Osteocyte (in vitro differentiated cells): ENCODE data around the gene WHRN. TPM values are rescaled to one million over a fixed set of nuclear protein-coding genes. Genes with fewer than 3 reads are reported as not detected.

Source experiments
- DNase-seq: peaks from one replicate; pipeline ENCODE4 v3.0.0; 2021; ENCODE audit warnings: mixed read lengths; ENCODE audit not compliant: unreplicated experiment; ENCODE audit errors: extremely low spot score
- H3K27ac Mint-ChIP-seq: one replicate; pipeline ENCODE4 v1.8.0; 2021; ENCODE audit warnings: mild to moderate bottlenecking, mixed read lengths; ENCODE audit not compliant: unreplicated experiment
- H3K27me3 Mint-ChIP-seq: one replicate; pipeline ENCODE4 v1.8.0; 2021; ENCODE audit warnings: mixed read lengths; ENCODE audit not compliant: unreplicated experiment
- H3K36me3 Mint-ChIP-seq: one replicate; pipeline ENCODE4 v1.8.0; 2021; ENCODE audit warnings: mixed read lengths; ENCODE audit not compliant: unreplicated experiment
- H3K4me1 Mint-ChIP-seq: one replicate; pipeline ENCODE4 v1.8.0; 2021; ENCODE audit warnings: mixed read lengths; ENCODE audit not compliant: unreplicated experiment
- H3K4me3 Mint-ChIP-seq: one replicate; pipeline ENCODE4 v1.8.0; 2021; ENCODE audit warnings: mild to moderate bottlenecking, moderate library complexity, mixed read lengths; ENCODE audit not compliant: unreplicated experiment
- H3K9me3 Mint-ChIP-seq: one replicate; pipeline ENCODE4 v1.8.0; 2021; ENCODE audit warnings: mixed read lengths; ENCODE audit not compliant: unreplicated experiment
- total RNA-seq: library from RNA; stranded (reverse); gene quantifications from 2 replicates; pipeline ENCODE4 v1.2.1, GENCODE V29; 2021
- TF ChIP-seq, protein P1 (sequence below): fragments of 200-600 bp; sonication (generic); IDR thresholded peaks from 2 replicates; pipeline ENCODE4 v1.5.0; 2021; ENCODE audit warnings: antibody characterized with exemption, mild to moderate bottlenecking, moderate library complexity

WHRN gene
- total RNA-seq, 1 donor from 2014 or later = 12.0 TPM

DNA sequence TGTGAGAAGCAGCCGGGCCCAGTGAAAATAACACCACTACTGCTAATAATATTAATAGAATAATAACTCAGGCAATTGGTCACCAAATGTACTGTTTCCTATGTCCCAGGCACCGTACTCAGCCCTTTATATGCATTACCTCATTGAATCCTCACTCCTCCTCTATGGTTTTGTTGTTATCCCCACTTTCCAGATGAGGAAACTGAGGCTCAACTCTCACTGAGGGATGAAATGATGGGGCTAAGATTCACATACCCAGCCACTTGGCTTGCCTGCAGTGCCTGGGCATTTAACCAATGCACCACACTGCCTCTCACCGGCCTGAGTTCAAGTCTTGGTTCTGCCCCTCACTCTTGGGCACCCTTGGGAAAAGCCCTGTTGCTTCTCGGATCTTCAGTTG lies 34.1 kb downstream of the WHRN start:
- DNase-seq = no peak
- Mint-ChIP-seq H3K9me3 (peaks cover 3% of the 10 kb centered on the region), H3K4me1 (no peaks in the 10 kb centered on the region), H3K27ac (no peak overlapping the region), H3K27me3 (no peaks in the 10 kb centered on the region), H3K4me3 (no peak overlapping the region), H3K36me3 (peaks cover 7% of the 10 kb centered on the region)
- TF ChIP-seq, protein P1, sequence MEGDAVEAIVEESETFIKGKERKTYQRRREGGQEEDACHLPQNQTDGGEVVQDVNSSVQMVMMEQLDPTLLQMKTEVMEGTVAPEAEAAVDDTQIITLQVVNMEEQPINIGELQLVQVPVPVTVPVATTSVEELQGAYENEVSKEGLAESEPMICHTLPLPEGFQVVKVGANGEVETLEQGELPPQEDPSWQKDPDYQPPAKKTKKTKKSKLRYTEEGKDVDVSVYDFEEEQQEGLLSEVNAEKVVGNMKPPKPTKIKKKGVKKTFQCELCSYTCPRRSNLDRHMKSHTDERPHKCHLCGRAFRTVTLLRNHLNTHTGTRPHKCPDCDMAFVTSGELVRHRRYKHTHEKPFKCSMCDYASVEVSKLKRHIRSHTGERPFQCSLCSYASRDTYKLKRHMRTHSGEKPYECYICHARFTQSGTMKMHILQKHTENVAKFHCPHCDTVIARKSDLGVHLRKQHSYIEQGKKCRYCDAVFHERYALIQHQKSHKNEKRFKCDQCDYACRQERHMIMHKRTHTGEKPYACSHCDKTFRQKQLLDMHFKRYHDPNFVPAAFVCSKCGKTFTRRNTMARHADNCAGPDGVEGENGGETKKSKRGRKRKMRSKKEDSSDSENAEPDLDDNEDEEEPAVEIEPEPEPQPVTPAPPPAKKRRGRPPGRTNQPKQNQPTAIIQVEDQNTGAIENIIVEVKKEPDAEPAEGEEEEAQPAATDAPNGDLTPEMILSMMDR = no peak

DNA sequence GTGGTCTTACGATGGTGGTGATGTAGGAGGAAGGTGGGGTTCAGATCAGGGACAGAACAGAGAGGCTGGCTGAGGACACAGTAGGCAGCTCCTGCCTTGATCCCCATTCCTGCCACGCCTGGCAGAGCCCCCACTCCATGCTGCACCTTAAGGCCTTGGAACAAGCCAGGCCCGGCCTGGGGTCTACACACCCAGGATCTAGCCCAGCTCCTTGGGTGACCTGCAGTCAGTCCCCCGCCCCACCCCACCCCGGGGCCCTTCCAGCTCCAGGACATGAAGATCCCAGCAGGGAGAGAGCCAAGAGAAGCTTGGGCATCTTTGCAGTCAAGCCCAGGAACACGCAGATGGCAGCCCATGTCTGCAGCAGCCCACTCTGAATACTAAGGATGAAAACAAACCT lies 34.7 kb downstream of the WHRN start:
- Mint-ChIP-seq H3K4me3 (no peak overlapping the region), H3K36me3 (peaks cover 6% of the 10 kb centered on the region), H3K4me1 (no peaks in the 10 kb centered on the region), H3K9me3 (peaks cover 3% of the 10 kb centered on the region), H3K27ac (no peak overlapping the region), H3K27me3 (no peaks in the 10 kb centered on the region)
- DNase-seq = no peak
- TF ChIP-seq, protein P1 = no peak

DNA sequence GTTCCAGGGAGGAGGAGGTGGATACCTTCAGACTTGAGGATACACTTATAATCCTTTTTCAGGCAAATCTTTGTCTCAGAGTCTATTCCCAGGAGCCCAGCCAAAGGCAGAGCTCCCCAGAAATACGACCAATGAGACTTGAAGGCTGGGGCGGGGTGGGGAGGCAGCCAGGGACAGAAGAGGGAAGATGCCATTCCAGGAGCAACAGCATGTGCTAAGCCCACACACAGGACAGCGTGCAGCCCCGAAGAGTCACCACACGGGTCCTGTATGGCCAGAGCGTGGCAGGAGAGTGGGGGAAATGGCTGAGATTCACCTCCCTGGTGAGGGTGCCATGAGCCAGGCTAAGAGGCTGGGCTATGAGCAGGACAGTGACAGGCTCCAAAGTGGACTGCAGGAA lies 35.2 kb downstream of the WHRN start:
- Mint-ChIP-seq H3K36me3 (peaks cover 10% of the 10 kb centered on the region), H3K27ac (no peak overlapping the region), H3K4me3 (no peak overlapping the region), H3K27me3 (no peaks in the 10 kb centered on the region), H3K4me1 (no peaks in the 10 kb centered on the region), H3K9me3 (peaks cover 3% of the 10 kb centered on the region)
- TF ChIP-seq, protein P1 = no peak
- no peak for DNase-seq

DNA sequence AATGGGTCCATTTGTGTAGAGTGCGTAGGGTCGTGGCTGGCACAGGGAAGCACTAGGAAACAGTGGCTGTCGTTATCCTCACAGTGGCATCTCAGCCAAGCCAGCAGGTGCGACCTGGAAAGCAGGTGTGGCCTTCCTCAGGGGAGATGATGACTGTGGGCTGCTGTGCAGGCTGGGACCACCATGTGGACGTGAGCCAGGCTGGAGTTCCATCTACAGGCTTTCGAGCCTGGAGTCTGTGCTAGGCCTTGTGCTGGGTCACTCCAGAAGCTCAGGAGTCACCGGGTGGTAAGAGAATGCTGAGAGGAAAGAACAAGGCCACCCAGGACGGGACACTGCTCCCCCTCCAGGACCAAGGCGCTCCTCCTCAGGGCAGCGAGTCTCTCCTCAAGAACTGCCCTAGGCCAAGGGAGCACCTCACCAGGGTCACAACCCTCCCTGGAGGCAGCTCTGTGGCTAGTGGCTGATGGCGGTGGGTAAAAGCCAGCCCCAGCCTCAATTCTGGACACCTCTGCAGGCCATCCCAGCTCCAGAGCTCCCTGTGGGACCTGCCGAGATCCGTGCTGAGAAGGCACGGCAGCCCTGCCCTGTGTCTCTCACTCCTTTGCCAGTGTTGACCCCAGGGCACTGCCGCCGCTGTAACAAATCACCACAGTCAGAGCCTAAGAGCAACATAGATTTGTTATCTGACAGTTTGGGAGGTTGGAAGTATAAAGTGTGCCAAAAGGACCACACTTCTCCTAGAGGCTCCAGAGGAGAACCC lies 36.0 kb downstream of the WHRN start:
- no peaks in the 10 kb centered on the region for H3K4me1 Mint-ChIP-seq
- no peak for DNase-seq
- peaks cover 16% of the 10 kb centered on the region for H3K36me3 Mint-ChIP-seq
- no peak overlapping the region for H3K27ac Mint-ChIP-seq
- peaks cover 3% of the 10 kb centered on the region for H3K9me3 Mint-ChIP-seq
- TF ChIP-seq, protein P1 = no peak
- H3K4me3 Mint-ChIP-seq = no peak overlapping the region
- H3K27me3 Mint-ChIP-seq = no peaks in the 10 kb centered on the region

GRCh38 chr9:114467910-114468309 lies 37.4 kb downstream of the WHRN start:
- H3K4me1 Mint-ChIP-seq = no peaks in the 10 kb centered on the region
- no peak overlapping the region for H3K27ac Mint-ChIP-seq
- H3K9me3 Mint-ChIP-seq = peaks cover 3% of the 10 kb centered on the region
- TF ChIP-seq, protein P1 = no peak
- peaks cover 19% of the 10 kb centered on the region for H3K36me3 Mint-ChIP-seq
- DNase-seq = no peak
- H3K27me3 Mint-ChIP-seq = no peaks in the 10 kb centered on the region
- no peak overlapping the region for H3K4me3 Mint-ChIP-seq
